A549 treated with ZK216348 at 1 μM for 4 hours (cell line): ENCODE results near the gene SMTNL1. TPM values are rescaled to one million over a fixed set of nuclear protein-coding genes. Genes with fewer than 3 reads are reported as not detected.

Experiments used
- total RNA-seq: library from RNA; stranded (reverse); fragments of 200-300 nt; extraction: Qiagen RNA extraction; gene quantifications from 5 replicates; pipeline ENCODE4 v1.2.3, GENCODE V29; 2022; ENCODE audit warnings: low read depth

SMTNL1 gene
- not detected in 5 replicates for total RNA-seq

GRCh38 chr11:57536947-57537619 lies at the start of gene SMTNL1:
TSS of gene SMTNL1 (plus strand) at chr11:57537595. CDS start at chr11:57542643, 5,048 bp downstream.

GRCh38 chr11:57515332-57516060 lies 21.9 kb upstream of the SMTNL1 start, which contains the start of gene SLC43A1:
TSS of gene SLC43A1 (minus strand) at chr11:57515702. CDS start at chr11:57514111, 1,591 bp downstream.

GRCh38 chr11:57530596-57531507 lies 6.5 kb upstream of the SMTNL1 start, which contains the start of gene TIMM10:
TSS of gene TIMM10 (minus strand) at chr11:57530754. CDS start at chr11:57530189, 565 bp downstream.

GRCh38 chr11:57567515-57568329 lies 30.3 kb downstream of the SMTNL1 start, which contains the start of gene UBE2L6:
TSS of gene UBE2L6 (minus strand) at chr11:57567672. CDS start at chr11:57567611, 61 bp downstream.

GRCh38 chr11:57597461-57597915 lies 60.1 kb downstream of the SMTNL1 start, which contains the start of gene SERPING1:
TSS of gene SERPING1 (plus strand) at chr11:57597685. CDS start at chr11:57598271, 586 bp downstream.

Other genes starting within 250 kb of the SMTNL1 start
- gene TNKS1BP1, start 212.6 kb upstream of the SMTNL1 start, total RNA-seq, result 56.8 to 94.4 TPM (median 86.4 TPM) in 5 replicates
- 215 to 266 TPM (median 242 TPM) in 5 replicates for gene SSRP1, start 201.7 kb upstream of the SMTNL1 start, total RNA-seq
- gene P2RX3, start 199.2 kb upstream of the SMTNL1 start, total RNA-seq, result 0.19 to 0.31 TPM (median 0.22 TPM) in 4 of 5 replicates, not detected in the other
- not detected in 5 replicates for gene PRG3, start 156.4 kb upstream of the SMTNL1 start, total RNA-seq
- not detected in 5 replicates for gene PRG2, start 146.9 kb upstream of the SMTNL1 start, total RNA-seq
- gene SLC43A3, start 110.5 kb upstream of the SMTNL1 start, total RNA-seq, result 0.38 to 0.75 TPM (median 0.53 TPM) in 5 replicates
- 40.5 to 105 TPM (median 92.6 TPM) in 5 replicates for gene RTN4RL2, start 77.1 kb upstream of the SMTNL1 start, total RNA-seq
- gene SLC43A1, start 21.9 kb upstream of the SMTNL1 start, total RNA-seq, result 2.1 to 3.7 TPM (median 2.9 TPM) in 5 replicates
- 147 to 188 TPM (median 152 TPM) in 5 replicates for gene TIMM10, start 6.8 kb upstream of the SMTNL1 start, total RNA-seq
- 31.1 to 38.6 TPM (median 35.6 TPM) in 5 replicates for gene UBE2L6, start 30.1 kb downstream of the SMTNL1 start, total RNA-seq
- gene SERPING1, start 60.1 kb downstream of the SMTNL1 start, total RNA-seq, result 0.21 to 0.85 TPM (median 0.42 TPM) in 5 replicates
- 0.27 to 0.62 TPM (median 0.33 TPM) in 5 replicates for gene YPEL4, start 112.3 kb downstream of the SMTNL1 start, total RNA-seq
- 27.6 to 32.1 TPM (median 28.8 TPM) in 5 replicates for gene CLP1, start 120.2 kb downstream of the SMTNL1 start, total RNA-seq
- 69.4 to 79.6 TPM (median 72.6 TPM) in 5 replicates for gene ZDHHC5, start 130.5 kb downstream of the SMTNL1 start, total RNA-seq
- 27.6 to 35.8 TPM (median 33.7 TPM) in 5 replicates for gene MED19, start 174.6 kb downstream of the SMTNL1 start, total RNA-seq
- gene TMX2, start 175.0 kb downstream of the SMTNL1 start, total RNA-seq, result 144 to 167 TPM (median 149 TPM) in 5 replicates
- gene SELENOH, start 203.9 kb downstream of the SMTNL1 start, total RNA-seq, result 87.5 to 157 TPM (median 137 TPM) in 5 replicates
- gene BTBD18, start 214.2 kb downstream of the SMTNL1 start, total RNA-seq, result not detected in 5 replicates
- 56.2 to 73.7 TPM (median 65.9 TPM) in 5 replicates for gene CTNND1, start 224.2 kb downstream of the SMTNL1 start, total RNA-seq